ENCODE data around the gene CCDC142.

DNA sequence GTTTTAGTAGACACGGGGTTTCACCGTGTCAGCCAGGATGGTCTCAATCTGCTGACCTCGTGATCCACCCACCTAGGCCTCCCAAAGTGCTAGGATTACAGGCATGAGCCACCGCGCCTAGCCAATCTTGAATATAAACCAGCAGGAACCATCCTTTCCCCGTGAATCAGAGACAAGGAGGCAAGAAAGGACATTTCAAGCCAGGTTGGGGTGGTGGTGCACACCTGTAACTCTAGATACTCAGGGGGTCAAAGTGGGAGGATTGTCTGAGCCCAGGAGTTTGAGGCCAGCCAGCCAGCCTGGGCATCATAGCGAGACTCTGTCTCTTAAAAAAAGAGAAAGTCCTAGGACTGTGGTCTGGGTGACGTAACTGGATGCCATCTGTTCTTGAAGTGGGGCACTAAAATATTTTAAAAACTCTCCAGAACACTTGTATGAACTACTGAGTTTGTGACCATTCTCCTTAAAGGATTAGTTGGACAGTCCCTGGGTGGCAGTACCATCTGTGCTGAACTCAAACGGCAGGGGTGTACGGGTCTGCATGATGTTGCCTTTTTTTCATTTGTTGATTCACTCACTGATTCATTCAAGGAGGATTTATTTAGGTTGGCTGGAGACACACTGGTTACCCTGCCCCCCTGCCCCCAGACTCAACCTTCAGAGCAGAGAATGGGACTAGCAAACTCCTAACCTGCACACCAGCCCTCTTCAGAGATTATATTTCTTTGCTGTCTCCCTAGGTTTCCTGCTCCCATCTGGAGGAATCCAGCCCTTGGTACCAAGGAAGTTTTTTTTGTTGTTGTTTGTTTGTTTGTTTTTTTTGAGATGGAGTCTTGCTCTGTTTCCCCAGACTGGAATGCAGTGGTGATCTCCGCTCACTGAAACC lies 28.5 kb upstream of the CCDC142 start:
- TF ChIP-seq, protein P1, sequence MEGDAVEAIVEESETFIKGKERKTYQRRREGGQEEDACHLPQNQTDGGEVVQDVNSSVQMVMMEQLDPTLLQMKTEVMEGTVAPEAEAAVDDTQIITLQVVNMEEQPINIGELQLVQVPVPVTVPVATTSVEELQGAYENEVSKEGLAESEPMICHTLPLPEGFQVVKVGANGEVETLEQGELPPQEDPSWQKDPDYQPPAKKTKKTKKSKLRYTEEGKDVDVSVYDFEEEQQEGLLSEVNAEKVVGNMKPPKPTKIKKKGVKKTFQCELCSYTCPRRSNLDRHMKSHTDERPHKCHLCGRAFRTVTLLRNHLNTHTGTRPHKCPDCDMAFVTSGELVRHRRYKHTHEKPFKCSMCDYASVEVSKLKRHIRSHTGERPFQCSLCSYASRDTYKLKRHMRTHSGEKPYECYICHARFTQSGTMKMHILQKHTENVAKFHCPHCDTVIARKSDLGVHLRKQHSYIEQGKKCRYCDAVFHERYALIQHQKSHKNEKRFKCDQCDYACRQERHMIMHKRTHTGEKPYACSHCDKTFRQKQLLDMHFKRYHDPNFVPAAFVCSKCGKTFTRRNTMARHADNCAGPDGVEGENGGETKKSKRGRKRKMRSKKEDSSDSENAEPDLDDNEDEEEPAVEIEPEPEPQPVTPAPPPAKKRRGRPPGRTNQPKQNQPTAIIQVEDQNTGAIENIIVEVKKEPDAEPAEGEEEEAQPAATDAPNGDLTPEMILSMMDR (IDR thresholded peaks at IDR 0.05; ENCODE audit: low read depth, low read length, missing input control), result no peak
- TF ChIP-seq, protein P2, sequence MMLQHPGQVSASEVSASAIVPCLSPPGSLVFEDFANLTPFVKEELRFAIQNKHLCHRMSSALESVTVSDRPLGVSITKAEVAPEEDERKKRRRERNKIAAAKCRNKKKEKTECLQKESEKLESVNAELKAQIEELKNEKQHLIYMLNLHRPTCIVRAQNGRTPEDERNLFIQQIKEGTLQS (IDR thresholded peaks at IDR 0.05), result no peak
- TF ChIP-seq, protein P3, sequence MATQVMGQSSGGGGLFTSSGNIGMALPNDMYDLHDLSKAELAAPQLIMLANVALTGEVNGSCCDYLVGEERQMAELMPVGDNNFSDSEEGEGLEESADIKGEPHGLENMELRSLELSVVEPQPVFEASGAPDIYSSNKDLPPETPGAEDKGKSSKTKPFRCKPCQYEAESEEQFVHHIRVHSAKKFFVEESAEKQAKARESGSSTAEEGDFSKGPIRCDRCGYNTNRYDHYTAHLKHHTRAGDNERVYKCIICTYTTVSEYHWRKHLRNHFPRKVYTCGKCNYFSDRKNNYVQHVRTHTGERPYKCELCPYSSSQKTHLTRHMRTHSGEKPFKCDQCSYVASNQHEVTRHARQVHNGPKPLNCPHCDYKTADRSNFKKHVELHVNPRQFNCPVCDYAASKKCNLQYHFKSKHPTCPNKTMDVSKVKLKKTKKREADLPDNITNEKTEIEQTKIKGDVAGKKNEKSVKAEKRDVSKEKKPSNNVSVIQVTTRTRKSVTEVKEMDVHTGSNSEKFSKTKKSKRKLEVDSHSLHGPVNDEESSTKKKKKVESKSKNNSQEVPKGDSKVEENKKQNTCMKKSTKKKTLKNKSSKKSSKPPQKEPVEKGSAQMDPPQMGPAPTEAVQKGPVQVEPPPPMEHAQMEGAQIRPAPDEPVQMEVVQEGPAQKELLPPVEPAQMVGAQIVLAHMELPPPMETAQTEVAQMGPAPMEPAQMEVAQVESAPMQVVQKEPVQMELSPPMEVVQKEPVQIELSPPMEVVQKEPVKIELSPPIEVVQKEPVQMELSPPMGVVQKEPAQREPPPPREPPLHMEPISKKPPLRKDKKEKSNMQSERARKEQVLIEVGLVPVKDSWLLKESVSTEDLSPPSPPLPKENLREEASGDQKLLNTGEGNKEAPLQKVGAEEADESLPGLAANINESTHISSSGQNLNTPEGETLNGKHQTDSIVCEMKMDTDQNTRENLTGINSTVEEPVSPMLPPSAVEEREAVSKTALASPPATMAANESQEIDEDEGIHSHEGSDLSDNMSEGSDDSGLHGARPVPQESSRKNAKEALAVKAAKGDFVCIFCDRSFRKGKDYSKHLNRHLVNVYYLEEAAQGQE (IDR thresholded peaks at IDR 0.05), result no peak
- TF ChIP-seq, protein P4, sequence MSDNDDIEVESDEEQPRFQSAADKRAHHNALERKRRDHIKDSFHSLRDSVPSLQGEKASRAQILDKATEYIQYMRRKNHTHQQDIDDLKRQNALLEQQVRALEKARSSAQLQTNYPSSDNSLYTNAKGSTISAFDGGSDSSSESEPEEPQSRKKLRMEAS (IDR thresholded peaks at IDR 0.05), result no peak
- TF ChIP-seq FOXA2 (IDR thresholded peaks at IDR 0.05) (no peak), RAD21 (IDR thresholded peaks at IDR 0.05) (no peak), JUND (IDR thresholded peaks at IDR 0.05) (no peak), NR2F2 (IDR thresholded peaks at IDR 0.05) (no peak), TAF1 (conservative IDR thresholded peaks at IDR 0.05) (no peak)
- TF ChIP-seq, protein P5, sequence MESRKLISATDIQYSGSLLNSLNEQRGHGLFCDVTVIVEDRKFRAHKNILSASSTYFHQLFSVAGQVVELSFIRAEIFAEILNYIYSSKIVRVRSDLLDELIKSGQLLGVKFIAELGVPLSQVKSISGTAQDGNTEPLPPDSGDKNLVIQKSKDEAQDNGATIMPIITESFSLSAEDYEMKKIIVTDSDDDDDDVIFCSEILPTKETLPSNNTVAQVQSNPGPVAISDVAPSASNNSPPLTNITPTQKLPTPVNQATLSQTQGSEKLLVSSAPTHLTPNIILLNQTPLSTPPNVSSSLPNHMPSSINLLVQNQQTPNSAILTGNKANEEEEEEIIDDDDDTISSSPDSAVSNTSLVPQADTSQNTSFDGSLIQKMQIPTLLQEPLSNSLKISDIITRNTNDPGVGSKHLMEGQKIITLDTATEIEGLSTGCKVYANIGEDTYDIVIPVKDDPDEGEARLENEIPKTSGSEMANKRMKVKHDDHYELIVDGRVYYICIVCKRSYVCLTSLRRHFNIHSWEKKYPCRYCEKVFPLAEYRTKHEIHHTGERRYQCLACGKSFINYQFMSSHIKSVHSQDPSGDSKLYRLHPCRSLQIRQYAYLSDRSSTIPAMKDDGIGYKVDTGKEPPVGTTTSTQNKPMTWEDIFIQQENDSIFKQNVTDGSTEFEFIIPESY (IDR thresholded peaks at IDR 0.05), result no peak

All from liver (tissue), 3 donors.